HCT116 (cell line): Measurements from ENCODE around the gene AFP. TPM values are rescaled to one million over a fixed set of nuclear protein-coding genes. Genes with fewer than 3 reads are reported as not detected.

Experiments
- ATAC-seq: fragments of 200-7000 bp; cut with Tn5 transposase; 2 replicates; pipeline ENCODE4 v1.9.1; 2020; ENCODE audit warnings: mild to moderate bottlenecking, moderate library complexity
- BruUV-seq: library from RNA; stranded (reverse); fragments of 400-500 nt; replicated peaks from 2 replicates; lab custom pipeline; 2021; lab: Mats Ljungman, UMichigan
- CTCF ChIA-PET: fragments of 300-600 bp; sonication (Branson Sonifier 250); formaldehyde crosslinking; loops from one replicate; lab custom pipeline; 2021; ENCODE audit warnings: antibody characterized with exemption; lab: Charles Lee
- POLR2A ChIA-PET: fragments of 300-600, 350-600 bp; sonication (Branson Sonifier 250); formaldehyde crosslinking; loops from one replicate; lab custom pipeline; 2021; ENCODE audit warnings: antibody characterized with exemption; lab: Charles Lee
- RAD21 ChIA-PET, 2 experiments: fragments of 300-600 bp; sonication (Branson Sonifier 250); formaldehyde crosslinking; loops; one replicate each; lab custom pipeline; 2023; ENCODE audit warnings: low total read pairs in 2 of 2; ENCODE audit not compliant: uncharacterized antibody in 2 of 2, unreplicated experiment in 2 of 2, low non-redundant PET in 1 of 2; lab: Charles Lee
- DNase-seq: peaks from one replicate; pipeline ENCODE4 v3.0.0-alpha.2; 2010; ENCODE audit warnings: low read depth, low spot score
- H2AFZ ChIP-seq: fragments of 200-600 bp; shearing (Covaris generic), sonication (generic); 2 replicates; pipeline ENCODE4 v1.6.1; 2017; ENCODE audit warnings: low read depth, mixed run types, mixed read lengths, antibody characterized with exemption, low read length; ENCODE audit not compliant: poor library complexity, severe bottlenecking
- H3K27ac ChIP-seq: 2 replicates; pipeline ENCODE4 v1.5.1; 2012; ENCODE audit warnings: low read depth, low read length
- H3K27me3 ChIP-seq: fragments of 200-600 bp; sonication (generic); 2 replicates; pipeline ENCODE4 v1.6.1; 2016; ENCODE audit warnings: mixed run types, low read length, mixed read lengths; ENCODE audit not compliant: insufficient read depth
- H3K36me3 ChIP-seq, 2 experiments: fragments of 200-500 bp in 1 of 2; fragments of 200-600 bp in 1 of 2; sonication (Bioruptor generic) in 1 of 2; sonication (generic) in 1 of 2; 2 replicates each; pipeline versions ENCODE4 v1.5.1 to v1.6.1; 2014 to 2016; ENCODE audit warnings: low read length in 2 of 2, inconsistent platforms in 1 of 2, mixed read lengths in 1 of 2, mixed run types in 1 of 2; ENCODE audit not compliant: insufficient read depth in 2 of 2, control insufficient read depth in 1 of 2
- H3K4me1 ChIP-seq, 2 experiments: fragments of 200-600 bp in 1 of 2; sonication (generic) in 1 of 2; 2 replicates each; pipeline versions ENCODE4 v1.5.1 to v1.6.1; 2012 to 2017; ENCODE audit warnings: low read length in 2 of 2, inconsistent platforms in 1 of 2, mild to moderate bottlenecking in 1 of 2, mixed read lengths in 1 of 2, mixed run types in 1 of 2, moderate library complexity in 1 of 2; ENCODE audit not compliant: insufficient read depth in 2 of 2, control insufficient read depth in 1 of 2
- H3K4me2 ChIP-seq: fragments of 200-600 bp; sonication (generic); 2 replicates; pipeline ENCODE4 v1.6.1; 2017; ENCODE audit warnings: mixed run types, low read length, mixed read lengths
- H3K4me3 ChIP-seq, 2 experiments: fragments of 200-600 bp in 1 of 2; sonication (generic) in 1 of 2; replicated peaks in 1 of 2; 2 replicates each; pipeline ENCODE4 v1.5.1; 2011 to 2016; ENCODE audit warnings: low read length in 2 of 2, control low read depth in 1 of 2, low read depth in 1 of 2, mild to moderate bottlenecking in 1 of 2, mixed read lengths in 1 of 2, mixed run types in 1 of 2
- H3K79me2 ChIP-seq: fragments of 200-600 bp; sonication (generic); 2 replicates; pipeline ENCODE4 v1.6.1; 2017; ENCODE audit warnings: mild to moderate bottlenecking, mixed run types, low read length, moderate library complexity, mixed read lengths; ENCODE audit not compliant: insufficient read depth
- H3K9ac ChIP-seq: fragments of 200-600 bp; sonication (generic); 2 replicates; pipeline ENCODE4 v1.6.1; 2016; ENCODE audit warnings: low read length, mixed read lengths
- H3K9me2 ChIP-seq: fragments of 200-600 bp; sonication (generic), shearing (Covaris generic); 2 replicates; pipeline ENCODE4 v1.6.1; 2017; ENCODE audit warnings: mixed run types, mild to moderate bottlenecking, moderate library complexity; ENCODE audit not compliant: insufficient read depth
- H3K9me3 ChIP-seq, 2 experiments: fragments of 200-500 bp in 1 of 2; fragments of 200-600 bp in 1 of 2; sonication (Bioruptor generic) in 1 of 2; sonication (generic) in 1 of 2; 2 replicates each; pipeline ENCODE4 v1.6.1; 2014 to 2017; ENCODE audit warnings: low read length in 2 of 2, mixed read lengths in 2 of 2, inconsistent platforms in 1 of 2, low read depth in 1 of 2, mild to moderate bottlenecking in 1 of 2, mixed run types in 1 of 2, moderate library complexity in 1 of 2; ENCODE audit not compliant: control insufficient read depth in 1 of 2, insufficient read depth in 1 of 2
- H4K20me1 ChIP-seq: fragments of 200-600 bp; sonication (generic), shearing (Covaris generic); 2 replicates; pipeline ENCODE4 v1.6.1; 2017; ENCODE audit warnings: mixed run types, mild to moderate bottlenecking, moderate library complexity; ENCODE audit not compliant: insufficient read depth
- CEBPB ChIP-seq: IDR thresholded peaks from 2 replicates; pipeline ENCODE4 v1.6.1; 2012; ENCODE audit warnings: low read depth
- EGR1 ChIP-seq: IDR thresholded peaks from 2 replicates; pipeline ENCODE4 v1.6.1; 2012; ENCODE audit warnings: low read depth
- ELF1 ChIP-seq: IDR thresholded peaks from 2 replicates; pipeline ENCODE4 v1.6.1; 2012; ENCODE audit warnings: low read depth, borderline replicate concordance
- JUND ChIP-seq: IDR thresholded peaks from 2 replicates; pipeline ENCODE4 v1.6.1; 2012
- RAD21 ChIP-seq: IDR thresholded peaks from 2 replicates; pipeline ENCODE4 v1.6.1; 2012; ENCODE audit warnings: low read depth, mild to moderate bottlenecking
- REST ChIP-seq: IDR thresholded peaks from 2 replicates; pipeline ENCODE4 v1.6.1; 2012; ENCODE audit warnings: low read depth
- SRF ChIP-seq: IDR thresholded peaks from 2 replicates; pipeline ENCODE4 v1.6.1; 2012; ENCODE audit warnings: low read depth
- YY1 ChIP-seq: IDR thresholded peaks from 2 replicates; pipeline ENCODE4 v1.6.1; 2011; ENCODE audit warnings: low read length, low read depth, moderate library complexity, mild to moderate bottlenecking; ENCODE audit not compliant: insufficient replicate concordance; ENCODE audit errors: extremely low read depth
- intact Hi-C: fragments of 100-400 bp; cut with micrococcal nuclease; formaldehyde crosslinking; loops from 2 replicates; pipeline ENCODE4 v1.10.0; 2022
- total RNA-seq: library from RNA; stranded (reverse); gene quantifications from one replicate; pipeline ENCODE4 v1.2.1, GENCODE V29; 2021; ENCODE audit not compliant: unreplicated experiment
- TF ChIP-seq, protein P1 (sequence below), 3 experiments: fragments of 200-600 bp in 1 of 3; sonication (generic) in 1 of 3; IDR thresholded peaks in 2 of 3; conservative IDR thresholded peaks in 1 of 3; 2 replicates each; pipeline ENCODE4 v1.5.1; 2012 to 2017; ENCODE audit warnings: low read depth in 2 of 3, low read length in 2 of 3, antibody characterized with exemption in 1 of 3, borderline replicate concordance in 1 of 3, control low read depth in 1 of 3, mild to moderate bottlenecking in 1 of 3, mixed read lengths in 1 of 3, mixed run types in 1 of 3, moderate library complexity in 1 of 3; ENCODE audit not compliant: insufficient read depth in 1 of 3

AFP gene
- total RNA-seq, 1 experiment from 2014 or later = 1.6 TPM

DNA sequence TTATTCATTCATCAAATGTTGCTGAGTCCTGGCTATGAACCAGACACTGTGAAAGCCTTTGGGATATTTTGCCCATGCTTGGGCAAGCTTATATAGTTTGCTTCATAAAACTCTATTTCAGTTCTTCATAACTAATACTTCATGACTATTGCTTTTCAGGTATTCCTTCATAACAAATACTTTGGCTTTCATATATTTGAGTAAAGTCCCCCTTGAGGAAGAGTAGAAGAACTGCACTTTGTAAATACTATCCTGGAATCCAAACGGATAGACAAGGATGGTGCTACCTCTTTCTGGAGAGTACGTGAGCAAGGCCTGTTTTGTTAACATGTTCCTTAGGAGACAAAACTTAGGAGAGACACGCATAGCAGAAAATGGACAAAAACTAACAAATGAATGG lies 1.7 kb upstream of the AFP start:
- intact Hi-C loops = no loop called here
- no peaks in the 10 kb centered on the region for H3K9me2 ChIP-seq
- no peaks in the 10 kb centered on the region for H3K36me3 ChIP-seq
- no peak overlapping the region for H3K9ac ChIP-seq
- H3K9me3 ChIP-seq = no peaks in the 10 kb centered on the region
- peak; percentile 78 for ATAC-seq
- H2AFZ ChIP-seq = peak overlapping the region; percentile 63
- no peaks in the 10 kb centered on the region for H3K27me3 ChIP-seq
- H3K79me2 ChIP-seq = no peaks in the 10 kb centered on the region
- BruUV-seq = no TSS peak
- no peak overlapping the region for H3K27ac ChIP-seq
- no peak overlapping the region for H3K4me2 ChIP-seq
- no peaks in the 10 kb centered on the region for H4K20me1 ChIP-seq
- ChIA-PET POLR2A (no interaction called here), RAD21 (no interaction called here)
- no peak overlapping the region for H3K4me3 ChIP-seq
- TF ChIP-seq EGR1 = no peak
- peak; percentile 24; the same call in 1 of the 2 replicates for TF ChIP-seq RAD21
- TF ChIP-seq, protein P1, sequence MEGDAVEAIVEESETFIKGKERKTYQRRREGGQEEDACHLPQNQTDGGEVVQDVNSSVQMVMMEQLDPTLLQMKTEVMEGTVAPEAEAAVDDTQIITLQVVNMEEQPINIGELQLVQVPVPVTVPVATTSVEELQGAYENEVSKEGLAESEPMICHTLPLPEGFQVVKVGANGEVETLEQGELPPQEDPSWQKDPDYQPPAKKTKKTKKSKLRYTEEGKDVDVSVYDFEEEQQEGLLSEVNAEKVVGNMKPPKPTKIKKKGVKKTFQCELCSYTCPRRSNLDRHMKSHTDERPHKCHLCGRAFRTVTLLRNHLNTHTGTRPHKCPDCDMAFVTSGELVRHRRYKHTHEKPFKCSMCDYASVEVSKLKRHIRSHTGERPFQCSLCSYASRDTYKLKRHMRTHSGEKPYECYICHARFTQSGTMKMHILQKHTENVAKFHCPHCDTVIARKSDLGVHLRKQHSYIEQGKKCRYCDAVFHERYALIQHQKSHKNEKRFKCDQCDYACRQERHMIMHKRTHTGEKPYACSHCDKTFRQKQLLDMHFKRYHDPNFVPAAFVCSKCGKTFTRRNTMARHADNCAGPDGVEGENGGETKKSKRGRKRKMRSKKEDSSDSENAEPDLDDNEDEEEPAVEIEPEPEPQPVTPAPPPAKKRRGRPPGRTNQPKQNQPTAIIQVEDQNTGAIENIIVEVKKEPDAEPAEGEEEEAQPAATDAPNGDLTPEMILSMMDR (IDR thresholded peaks at IDR 0.05 in 2 of 3, conservative IDR thresholded peaks at IDR 0.05 in 1 of 3; ENCODE audit: borderline replicate concordance in 1 of 3, insufficient read depth in 1 of 3, low read depth in 2 of 3, low read length in 2 of 3) = peak; percentile 25 to 63 (median 51); a peak in 5 of 6 replicates
- TF ChIP-seq, all 23 proteins: peak for 2
- no peaks in the 10 kb centered on the region for H3K4me1 ChIP-seq
- peak; percentile 4 for DNase-seq
- CTCF ChIA-PET = interaction anchor here (1.0 to 1.2 kb wide), 2 partner anchors 16 to 93 kb away, joined by 3 read pairs; no protein-coding TSS in a partner anchor

GRCh38 chr4:73436674-73437557 lies 895 bp downstream of the AFP start:
- H3K4me1 ChIP-seq = no peaks in the 10 kb centered on the region
- no peaks in the 10 kb centered on the region for H3K36me3 ChIP-seq
- ChIA-PET POLR2A (no interaction called here), CTCF (interaction anchor here (2.0 kb wide), 1 partner anchor 9 kb away, joined by 10 read pairs; no protein-coding TSS in a partner anchor), RAD21 (no interaction called here)
- H2AFZ ChIP-seq = no peak overlapping the region
- no peak overlapping the region for H3K4me3 ChIP-seq
- no TSS peak for BruUV-seq
- no peak overlapping the region for H3K9ac ChIP-seq
- no peaks in the 10 kb centered on the region for H3K9me2 ChIP-seq
- DNase-seq (no peak), ATAC-seq (no peak)
- intact Hi-C loops = no loop called here
- H3K79me2 ChIP-seq = no peaks in the 10 kb centered on the region
- H3K27me3 ChIP-seq = no peaks in the 10 kb centered on the region
- H3K4me2 ChIP-seq = no peak overlapping the region
- H4K20me1 ChIP-seq = no peaks in the 10 kb centered on the region
- H3K27ac ChIP-seq = no peak overlapping the region
- no peaks in the 10 kb centered on the region for H3K9me3 ChIP-seq
- TF ChIP-seq YY1 (no peak), EGR1 (no peak), REST (no peak), JUND (no peak), SRF (no peak), RAD21 (no peak), ELF1 (no peak), CEBPB (no peak)
- TF ChIP-seq, protein P1 (IDR thresholded peaks at IDR 0.05 in 2 of 3, conservative IDR thresholded peaks at IDR 0.05 in 1 of 3; ENCODE audit: borderline replicate concordance in 1 of 3, insufficient read depth in 1 of 3, low read depth in 2 of 3, low read length in 2 of 3) = no peak
